Activated CD4-positive, alpha-beta T cell treated with anti-CD3 and anti-CD28 coated beads, Interleukin-2, amount 10 ng/mL, durations not matched to agents 7 days and 5 days (primary cell): Measurements from ENCODE around the gene NFYA. TPM values are rescaled to one million over a fixed set of nuclear protein-coding genes. Genes with fewer than 3 reads are reported as not detected.

ENCODE experiments used
- CTCF ChIA-PET: fragments of 350-600 bp; sonication (Branson Sonifier 250); formaldehyde crosslinking; loops from one replicate; lab custom pipeline; 2021; ENCODE audit warnings: antibody characterized with exemption; lab: Charles Lee
- POLR2A ChIA-PET: fragments of 350-600 bp; sonication (Branson Sonifier 250); formaldehyde crosslinking; loops from one replicate; lab custom pipeline; 2021; ENCODE audit warnings: antibody characterized with exemption; lab: Charles Lee
- DNase-seq: peaks from one replicate; pipeline ENCODE4 v3.0.0-alpha.2; 2020
- H3K27ac Mint-ChIP-seq: one replicate; pipeline ENCODE4 v1.8.0; 2021; ENCODE audit warnings: mild to moderate bottlenecking, moderate library complexity, mixed read lengths
- H3K27me3 Mint-ChIP-seq: one replicate; pipeline ENCODE4 v1.8.0; 2021; ENCODE audit warnings: mixed read lengths
- H3K36me3 Mint-ChIP-seq: one replicate; pipeline ENCODE4 v1.8.0; 2021; ENCODE audit warnings: low read depth, mixed read lengths
- H3K4me1 Mint-ChIP-seq: one replicate; pipeline ENCODE4 v1.8.0; 2021; ENCODE audit warnings: mixed read lengths
- H3K4me3 Mint-ChIP-seq: one replicate; pipeline ENCODE4 v1.8.0; 2021; ENCODE audit warnings: mild to moderate bottlenecking, moderate library complexity, mixed read lengths
- H3K9me3 Mint-ChIP-seq: one replicate; pipeline ENCODE4 v1.8.0; 2021; ENCODE audit warnings: mixed read lengths
- total RNA-seq, 2 experiments: library from RNA; stranded (reverse); gene quantifications; one replicate each; pipeline ENCODE4 v1.2.3, GENCODE V29; 2021

Gene NFYA
- total RNA-seq, 2 experiments from 2014 or later: 33.8 to 36.9 TPM

GRCh38 chr6:41049521-41049920 lies 23.3 kb upstream of the NFYA start:
- Mint-ChIP-seq H3K36me3 (peaks cover 5% of the 10 kb centered on the region), H3K4me3 (no peak overlapping the region), H3K9me3 (peaks cover 3% of the 10 kb centered on the region), H3K27me3 (no peaks in the 10 kb centered on the region), H3K27ac (no peak overlapping the region), H3K4me1 (peaks cover 20% of the 10 kb centered on the region)
- CTCF ChIA-PET: interaction anchor here (1.2 to 3.1 kb wide), 4 partner anchors 9 to 21 kb away, joined by 3 to 17 read pairs (median 8); no protein-coding TSS in a partner anchor
- POLR2A ChIA-PET: no interaction called here
- no peak for DNase-seq

GRCh38 chr6:41049955-41050354 lies 22.8 kb upstream of the NFYA start:
- ChIA-PET POLR2A (no interaction called here), CTCF (interaction anchor here (1.2 to 3.1 kb wide), 4 partner anchors 9 to 22 kb away, joined by 3 to 17 read pairs (median 8); no protein-coding TSS in a partner anchor)
- Mint-ChIP-seq H3K36me3 (peaks cover 5% of the 10 kb centered on the region), H3K27me3 (no peaks in the 10 kb centered on the region), H3K27ac (no peak overlapping the region), H3K9me3 (peaks cover 3% of the 10 kb centered on the region), H3K4me3 (no peak overlapping the region), H3K4me1 (peaks cover 20% of the 10 kb centered on the region)
- DNase-seq: no peak

- Mint-ChIP-seq H3K4me3 (no peak overlapping the region), H3K36me3 (peaks cover 5% of the 10 kb centered on the region), H3K9me3 (peaks cover 3% of the 10 kb centered on the region), H3K27ac (no peak overlapping the region), H3K4me1 (peaks cover 20% of the 10 kb centered on the region), H3K27me3 (no peaks in the 10 kb centered on the region)
- DNase-seq: no peak
- CTCF ChIA-PET: interaction anchor here (2.7 to 3.1 kb wide), 2 partner anchors 10 to 22 kb away, joined by 12 to 17 read pairs; no protein-coding TSS in a partner anchor
- POLR2A ChIA-PET: no interaction called here
Observed at GRCh38 chr6:41050536-41050935, 22.2 kb upstream of the NFYA start.

- ChIA-PET POLR2A (no interaction called here), CTCF (interaction anchor here (1.2 to 1.6 kb wide), 2 partner anchors 11 to 24 kb away, joined by 4 to 5 read pairs; no protein-coding TSS in a partner anchor)
- Mint-ChIP-seq H3K27ac (peak overlapping the region; percentile 86), H3K27me3 (no peaks in the 10 kb centered on the region), H3K4me3 (no peak overlapping the region), H3K36me3 (peaks cover 5% of the 10 kb centered on the region), H3K4me1 (peaks cover 20% of the 10 kb centered on the region), H3K9me3 (peaks cover 3% of the 10 kb centered on the region)
- no peak for DNase-seq
Observed at GRCh38 chr6:41051873-41052272, 20.9 kb upstream of the NFYA start.

- CTCF ChIA-PET: interaction anchor here (1.2 to 1.7 kb wide), 9 partner anchors 8 to 188 kb away, joined by 3 to 5 read pairs (median 4); partner anchors contain the start of genes TSPO2 and UNC5CL
- Mint-ChIP-seq H3K9me3 (peaks cover 3% of the 10 kb centered on the region), H3K27ac (peak within 1 kb of the TSS; percentile 86), H3K27me3 (no peaks in the 10 kb centered on the region), H3K4me1 (peaks cover 20% of the 10 kb centered on the region), H3K36me3 (peaks cover 5% of the 10 kb centered on the region), H3K4me3 (no peak within 1 kb of the TSS)
- POLR2A ChIA-PET: no interaction called here
- no peak for DNase-seq
Observed at GRCh38 chr6:41053041-41053440, 19.7 kb upstream of the NFYA start, which contains the start of gene APOBEC2. Gene APOBEC2, plus strand, starts transcription at chr6:41053202. Its CDS starts 146 bp downstream, at chr6:41053348.

- POLR2A ChIA-PET: no interaction called here
Observed at GRCh38 chr6:41054511-41054910, 18.3 kb upstream of the NFYA start.

GRCh38 chr6:41055149-41055548 lies 17.6 kb upstream of the NFYA start:
- POLR2A ChIA-PET: no interaction called here
- Mint-ChIP-seq H3K4me3 (no peak overlapping the region), H3K36me3 (peaks cover 5% of the 10 kb centered on the region), H3K27ac (no peak overlapping the region), H3K4me1 (peaks cover 23% of the 10 kb centered on the region), H3K9me3 (peaks cover 3% of the 10 kb centered on the region), H3K27me3 (no peaks in the 10 kb centered on the region)
- CTCF ChIA-PET: interaction anchor here (1.9 to 4.0 kb wide), 4 partner anchors 13 to 27 kb away, joined by 4 to 23 read pairs (median 6); partner anchors contain the start of genes NFYA, OARD1 and TSPO2
- no peak for DNase-seq

More at GRCh38 chr6:41054511-41054910, 18.3 kb upstream of the NFYA start:
- Mint-ChIP-seq H3K9me3 (peaks cover 3% of the 10 kb centered on the region), H3K27ac (no peak overlapping the region), H3K27me3 (no peaks in the 10 kb centered on the region), H3K36me3 (peaks cover 5% of the 10 kb centered on the region), H3K4me3 (no peak overlapping the region), H3K4me1 (peaks cover 23% of the 10 kb centered on the region)
- no peak for DNase-seq
- CTCF ChIA-PET: interaction anchor here (1.2 to 4.0 kb wide), 9 partner anchors 9 to 186 kb away, joined by 3 to 23 read pairs (median 4); partner anchors contain the start of genes NFYA, OARD1, TSPO2 and UNC5CL

- H3K36me3 Mint-ChIP-seq: peaks cover 5% of the 10 kb centered on the region
- H3K4me3 Mint-ChIP-seq: no peak overlapping the region
- no peak for DNase-seq
- POLR2A ChIA-PET: interaction anchor here (0.6 kb wide), 1 partner anchor 317 kb away, joined by 3 read pairs; no protein-coding TSS in a partner anchor
- no peak overlapping the region for H3K27ac Mint-ChIP-seq
- CTCF ChIA-PET: interaction anchor here (1.2 to 4.0 kb wide), 7 partner anchors 9 to 29 kb away, joined by 3 to 23 read pairs (median 5); partner anchors contain the start of gene TSPO2
- no peaks in the 10 kb centered on the region for H3K27me3 Mint-ChIP-seq
- peaks cover 2% of the 10 kb centered on the region for H3K9me3 Mint-ChIP-seq
- H3K4me1 Mint-ChIP-seq: peaks cover 15% of the 10 kb centered on the region
Observed at GRCh38 chr6:41056768-41057490, 15.8 kb upstream of the NFYA start.

GRCh38 chr6:41058783-41059181 lies 14.0 kb upstream of the NFYA start:
- H3K4me3 Mint-ChIP-seq: no peak overlapping the region
- no peaks in the 10 kb centered on the region for H3K27me3 Mint-ChIP-seq
- DNase-seq: no peak
- no peaks in the 10 kb centered on the region for H3K9me3 Mint-ChIP-seq
- H3K36me3 Mint-ChIP-seq: peaks cover 9% of the 10 kb centered on the region
- ChIA-PET CTCF (interaction anchor here (0.7 to 2.6 kb wide), 5 partner anchors 9 to 58 kb away, joined by 3 to 8 read pairs (median 3); partner anchors contain the start of genes TSPO2 and UNC5CL), POLR2A (no interaction called here)
- H3K27ac Mint-ChIP-seq: no peak overlapping the region
- H3K4me1 Mint-ChIP-seq: peaks cover 4% of the 10 kb centered on the region

- H3K27ac Mint-ChIP-seq: peak overlapping the region; percentile 31
- no peak overlapping the region for H3K4me3 Mint-ChIP-seq
- H3K36me3 Mint-ChIP-seq: peaks cover 15% of the 10 kb centered on the region
- H3K27me3 Mint-ChIP-seq: no peaks in the 10 kb centered on the region
- ChIA-PET CTCF (interaction anchor here (0.7 to 2.6 kb wide), 4 partner anchors 10 to 58 kb away, joined by 3 to 8 read pairs (median 4); partner anchors contain the start of gene TSPO2), POLR2A (no interaction called here)
- peaks cover 10% of the 10 kb centered on the region for H3K4me1 Mint-ChIP-seq
- H3K9me3 Mint-ChIP-seq: no peaks in the 10 kb centered on the region
- DNase-seq: no peak
Observed at GRCh38 chr6:41059556-41059955, 13.2 kb upstream of the NFYA start.

GRCh38 chr6:41061196-41061726 lies 11.5 kb upstream of the NFYA start:
- Mint-ChIP-seq H3K27ac (no peak overlapping the region), H3K36me3 (peaks cover 21% of the 10 kb centered on the region), H3K27me3 (no peaks in the 10 kb centered on the region), H3K9me3 (no peaks in the 10 kb centered on the region), H3K4me1 (peaks cover 16% of the 10 kb centered on the region), H3K4me3 (no peak overlapping the region)
- CTCF ChIA-PET: interaction anchor here (0.7 to 2.6 kb wide), 3 partner anchors 22 to 887 kb away, joined by 3 to 8 read pairs (median 3); no protein-coding TSS in a partner anchor
- DNase-seq: no peak
- POLR2A ChIA-PET: no interaction called here

- ChIA-PET CTCF (no interaction called here), POLR2A (no interaction called here)
- Mint-ChIP-seq H3K9me3 (no peaks in the 10 kb centered on the region), H3K27ac (no peak overlapping the region), H3K27me3 (no peaks in the 10 kb centered on the region), H3K4me1 (peaks cover 24% of the 10 kb centered on the region), H3K4me3 (no peak overlapping the region), H3K36me3 (peaks cover 29% of the 10 kb centered on the region)
- no peak for DNase-seq
Observed at GRCh38 chr6:41062056-41062455, 10.7 kb upstream of the NFYA start.
